Esophagus squamous epithelium (tissue), 5 donors: ENCODE data around the gene ALOXE3. TPM values are rescaled to one million over a fixed set of nuclear protein-coding genes. Genes with fewer than 3 reads are reported as not detected.

Experiments used
- DNase-seq: peaks from one replicate; lab custom pipeline; 2025; lab: John Stamatoyannopoulos, UW
- H3K27ac ChIP-seq, 4 donors: fragments of 200-600 bp; sonication (generic); one replicate each; pipeline ENCODE4 v1.5.1; 2016 to 2019; ENCODE audit warnings: mild to moderate bottlenecking in 1 of 4
- H3K27me3 ChIP-seq, 4 donors: fragments of 200-600 bp; sonication (generic); 1 replicate in 3 of 4; 2 replicates in 1 of 4; pipeline versions ENCODE4 v1.5.1 to v1.6.0; 2017 to 2021; ENCODE audit warnings: antibody characterized with exemption in 1 of 4
- H3K36me3 ChIP-seq, 3 donors: fragments of 200-600 bp; sonication (generic); one replicate each; pipeline ENCODE4 v1.5.1; 2016 to 2019
- H3K4me1 ChIP-seq, 3 donors: fragments of 200-600 bp; sonication (generic); one replicate each; pipeline ENCODE4 v1.5.1; 2017 to 2019
- H3K4me3 ChIP-seq, 4 donors: fragments of 200-600 bp; sonication (generic); 1 replicate in 3 of 4; 2 replicates in 1 of 4; pipeline ENCODE4 v1.5.1; 2016 to 2019; ENCODE audit warnings: mild to moderate bottlenecking in 2 of 4, moderate library complexity in 1 of 4
- H3K9me3 ChIP-seq, 3 donors: fragments of 200-600 bp; sonication (generic); one replicate each; pipeline ENCODE4 v1.5.1; 2016 to 2019
- POLR2A ChIP-seq, 4 donors: fragments of 450-650 bp; IDR thresholded peaks; one replicate each; pipeline ENCODE4 v1.6.1; 2017; ENCODE audit warnings: antibody characterized with exemption in 4 of 4, mild to moderate bottlenecking in 4 of 4, moderate library complexity in 3 of 4
- WGBS, 2 donors: methylation state at CpG; one replicate each; pipeline ENCODE4 v1.1.5; 2018; 5-methylcytosine and 5-hydroxymethylcytosine counted together
- intact Hi-C: fragments of 100-400 bp; cut with DNase I; formaldehyde crosslinking; loops from one replicate; pipeline ENCODE4 v1.15.0; 2022
- total RNA-seq, 4 donors: library from RNA; depleted of rRNA; stranded (reverse); fragments of >200 nt; gene quantifications; one replicate each; pipeline ENCODE4 v1.1.0, GENCODE V29; 2016
- TF ChIP-seq, protein P1 (sequence below), 6 experiments: fragments of 450-650 bp in 4 of 6; fragments of 200-600 bp in 2 of 6; sonication (generic) in 2 of 6; IDR thresholded peaks; one replicate each; pipeline ENCODE4 v1.5.1; 2016 to 2019; ENCODE audit warnings: antibody characterized with exemption in 6 of 6, mild to moderate bottlenecking in 4 of 6, moderate library complexity in 4 of 6
- donor health status: DM: yes; HTN: yes; CAD: no.

Gene ALOXE3
- total RNA-seq, 4 donors from 2014 or later = 0.30 to 8.8 (median 2.2) TPM; not detected in 1

DNA sequence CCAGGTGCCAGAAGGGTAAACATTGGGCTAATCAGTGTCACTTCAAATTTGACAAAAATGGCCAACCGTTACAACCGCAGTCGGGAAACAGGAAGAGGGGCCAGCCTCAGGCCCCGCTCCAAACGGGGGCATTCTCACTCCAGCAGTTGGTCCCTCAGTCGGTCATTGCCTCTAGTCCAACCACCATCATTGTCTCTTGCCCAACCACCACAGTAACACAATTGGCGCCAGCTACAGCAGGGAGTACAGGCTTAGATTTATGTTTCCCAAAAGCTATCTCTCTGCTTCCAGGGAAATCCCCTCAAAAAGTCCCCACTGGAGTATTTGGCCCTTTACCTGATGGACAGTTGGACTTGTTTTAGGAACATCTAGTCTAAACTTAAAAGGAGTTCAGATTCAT, 59.2 kb downstream of the ALOXE3 start:
- WGBS, 2 donors = 0% methylated on average over 7 of the region's 7 CpGs
- Histone ChIP-seq H3K27me3 (peaks cover 0 to 88% (median 16%) of the 10 kb centered on the region in 4 donors), H3K4me1 (peaks cover 4 to 49% (median 15%) of the 10 kb centered on the region in 3 donors), H3K9me3 (no peaks in the 10 kb centered on the region), H3K27ac (no peak overlapping the region), H3K36me3 (no peaks in the 10 kb centered on the region), H3K4me3 (no peak overlapping the region)
- no peak for TF ChIP-seq POLR2A (IDR thresholded peaks at IDR 0.05)
- intact Hi-C loops = no loop called here
- no peak for DNase-seq

DNA sequence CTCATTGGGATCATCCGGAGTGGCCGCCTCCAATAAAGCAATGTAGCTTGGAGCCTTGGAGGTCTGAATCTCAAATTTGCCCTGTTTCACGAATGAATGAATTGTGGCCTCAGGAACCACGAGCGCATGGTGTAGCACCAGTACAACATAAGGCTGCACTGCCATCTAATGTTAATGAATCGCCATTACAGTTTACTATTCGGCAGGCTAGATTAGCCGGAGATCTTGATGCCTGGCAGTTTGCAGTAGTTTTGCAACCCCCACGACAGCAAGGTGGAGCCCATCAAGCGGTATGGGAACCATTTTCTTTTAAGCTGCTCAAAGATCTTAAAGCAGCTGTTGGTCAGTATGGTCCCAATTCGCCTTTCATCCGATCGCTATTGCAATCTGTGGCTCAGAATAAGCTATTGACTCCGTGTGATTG, 60.6 kb downstream of the ALOXE3 start:
- TF ChIP-seq, protein P1, sequence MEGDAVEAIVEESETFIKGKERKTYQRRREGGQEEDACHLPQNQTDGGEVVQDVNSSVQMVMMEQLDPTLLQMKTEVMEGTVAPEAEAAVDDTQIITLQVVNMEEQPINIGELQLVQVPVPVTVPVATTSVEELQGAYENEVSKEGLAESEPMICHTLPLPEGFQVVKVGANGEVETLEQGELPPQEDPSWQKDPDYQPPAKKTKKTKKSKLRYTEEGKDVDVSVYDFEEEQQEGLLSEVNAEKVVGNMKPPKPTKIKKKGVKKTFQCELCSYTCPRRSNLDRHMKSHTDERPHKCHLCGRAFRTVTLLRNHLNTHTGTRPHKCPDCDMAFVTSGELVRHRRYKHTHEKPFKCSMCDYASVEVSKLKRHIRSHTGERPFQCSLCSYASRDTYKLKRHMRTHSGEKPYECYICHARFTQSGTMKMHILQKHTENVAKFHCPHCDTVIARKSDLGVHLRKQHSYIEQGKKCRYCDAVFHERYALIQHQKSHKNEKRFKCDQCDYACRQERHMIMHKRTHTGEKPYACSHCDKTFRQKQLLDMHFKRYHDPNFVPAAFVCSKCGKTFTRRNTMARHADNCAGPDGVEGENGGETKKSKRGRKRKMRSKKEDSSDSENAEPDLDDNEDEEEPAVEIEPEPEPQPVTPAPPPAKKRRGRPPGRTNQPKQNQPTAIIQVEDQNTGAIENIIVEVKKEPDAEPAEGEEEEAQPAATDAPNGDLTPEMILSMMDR (IDR thresholded peaks at IDR 0.05) = peak; percentile 70 to 87 (median 80)
- no peak for TF ChIP-seq POLR2A (IDR thresholded peaks at IDR 0.05)
- no peak for DNase-seq
- H3K9me3 ChIP-seq = no peaks in the 10 kb centered on the region
- no peak overlapping the region for H3K4me3 ChIP-seq
- peaks cover 0 to 74% (median 15%) of the 10 kb centered on the region in 4 donors for H3K27me3 ChIP-seq
- intact Hi-C loops = no loop called here
- H3K36me3 ChIP-seq = no peaks in the 10 kb centered on the region
- no peak overlapping the region for H3K27ac ChIP-seq
- peaks cover 1 to 38% (median 12%) of the 10 kb centered on the region in 3 donors for H3K4me1 ChIP-seq
- 5 to 7% methylated on average over 10 to 14 of the region's 14 CpGs for WGBS, 2 donors

DNA sequence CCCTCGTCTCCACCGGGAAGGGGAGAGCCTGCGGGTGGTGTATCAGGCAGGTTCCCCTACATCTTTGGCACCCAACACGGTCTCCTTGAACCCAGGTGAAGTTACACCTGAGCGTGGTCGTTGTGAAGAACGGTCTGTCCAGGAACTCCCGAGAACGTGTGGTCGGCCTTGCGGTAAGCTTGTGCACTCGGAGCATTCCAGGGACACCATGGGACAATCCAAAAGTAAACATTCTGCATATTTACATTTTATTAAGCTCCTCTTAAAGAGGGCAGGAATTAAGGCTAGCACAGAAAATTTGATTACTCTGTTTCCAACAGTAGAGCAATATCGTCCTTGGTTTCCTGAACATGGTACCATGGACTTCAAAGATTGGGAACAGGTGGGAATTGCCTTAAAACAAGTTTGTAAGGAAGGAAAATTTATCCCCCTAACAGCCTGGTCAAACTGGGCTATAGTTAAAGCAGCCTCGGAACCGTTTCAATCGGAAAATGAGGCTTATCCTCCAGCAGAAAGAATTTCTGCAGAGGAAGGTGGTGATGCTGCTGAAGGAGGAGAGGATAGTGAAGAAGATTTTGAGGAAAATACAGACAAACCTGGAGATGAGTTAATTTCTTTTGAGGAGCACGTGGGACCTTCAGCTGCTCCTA, 61.2 kb downstream of the ALOXE3 start:
- DNase-seq = no peak
- Histone ChIP-seq H3K27me3 (peaks cover 0 to 68% (median 13%) of the 10 kb centered on the region in 4 donors), H3K4me1 (peaks cover 0 to 32% (median 8%) of the 10 kb centered on the region in 3 donors), H3K9me3 (no peaks in the 10 kb centered on the region), H3K36me3 (no peaks in the 10 kb centered on the region), H3K4me3 (no peak overlapping the region), H3K27ac (peak overlapping the region in 1 of 4 donors; percentile 14)
- TF ChIP-seq, protein P1 (IDR thresholded peaks at IDR 0.05) = no peak
- no peak for TF ChIP-seq POLR2A (IDR thresholded peaks at IDR 0.05)
- 54 to 68% methylated on average over 12 to 17 of the region's 17 CpGs for WGBS, 2 donors
- intact Hi-C loops = no loop called here

DNA sequence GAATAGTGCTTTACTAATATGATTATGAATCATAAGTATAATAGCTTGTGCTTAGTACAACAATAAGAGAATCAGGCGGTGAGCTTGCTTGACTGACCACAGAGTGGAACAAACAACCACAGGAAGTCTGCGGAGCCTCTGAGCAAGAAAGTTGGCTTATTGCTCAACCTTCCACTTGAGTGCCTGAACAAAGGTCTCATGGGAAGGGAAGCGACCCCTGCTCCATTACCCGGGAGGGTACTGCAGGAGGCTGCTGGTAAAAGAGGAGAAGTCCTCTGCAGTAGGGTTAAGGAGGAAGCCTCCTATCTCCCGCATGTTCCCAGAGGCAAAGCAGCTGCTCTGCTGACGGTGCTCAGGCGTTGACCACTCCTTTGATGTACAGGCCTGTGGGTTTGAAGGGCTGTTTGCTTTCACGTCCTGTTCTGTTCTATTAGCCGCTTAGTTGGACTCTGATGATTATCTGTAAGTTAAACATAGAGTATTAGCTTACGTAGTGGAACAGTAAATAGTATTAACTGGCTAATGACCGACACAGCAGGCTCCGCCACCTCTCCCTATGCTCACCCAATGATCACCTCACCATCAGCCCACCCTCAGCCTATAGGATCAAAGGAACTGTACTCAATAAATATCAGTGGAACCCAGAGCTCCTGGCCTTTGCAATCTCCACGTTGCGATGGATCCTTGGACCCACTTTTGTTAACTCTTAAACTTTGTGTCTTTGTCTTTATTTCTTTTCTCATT, 61.9 kb downstream of the ALOXE3 start:
- WGBS, 2 donors = 51 to 65% methylated on average over 10 to 14 of the region's 14 CpGs
- no peaks in the 10 kb centered on the region for H3K9me3 ChIP-seq
- no peak overlapping the region for H3K4me3 ChIP-seq
- DNase-seq = no peak
- H3K4me1 ChIP-seq = peaks cover 0 to 29% (median 8%) of the 10 kb centered on the region in 3 donors
- no peak for TF ChIP-seq POLR2A (IDR thresholded peaks at IDR 0.05)
- TF ChIP-seq, protein P1 (IDR thresholded peaks at IDR 0.05) = no peak
- intact Hi-C loops = no loop called here
- H3K27ac ChIP-seq = peak overlapping the region in 2 of 4 donors; percentile 39 to 46
- H3K36me3 ChIP-seq = no peaks in the 10 kb centered on the region
- peaks cover 0 to 61% (median 7%) of the 10 kb centered on the region in 4 donors for H3K27me3 ChIP-seq

DNA sequence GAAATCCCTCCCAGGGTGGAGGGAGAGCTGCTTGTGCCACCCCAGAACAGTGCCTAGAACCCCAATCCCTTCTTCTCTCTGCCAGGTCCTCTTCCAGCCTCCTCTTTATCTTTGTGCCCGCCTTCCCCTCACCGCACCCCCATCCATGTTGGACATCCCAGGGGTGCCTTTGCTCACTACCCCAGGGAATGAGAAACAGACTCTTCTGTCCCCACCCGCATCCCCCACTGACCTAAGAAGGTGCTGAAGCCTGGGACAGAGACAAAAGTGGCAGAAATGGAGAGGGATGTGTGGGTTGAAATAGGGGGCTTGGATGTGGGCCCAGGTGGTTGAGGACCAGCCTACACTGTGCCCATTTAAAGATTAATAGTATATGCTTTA, 62.5 kb downstream of the ALOXE3 start:
- no peaks in the 10 kb centered on the region for H3K36me3 ChIP-seq
- DNase-seq = no peak
- peak overlapping the region in 2 of 4 donors; percentile 39 to 46 for H3K27ac ChIP-seq
- intact Hi-C loops = no loop called here
- WGBS, 2 donors = 63 to 95% methylated on average over 3 of the region's 3 CpGs
- no peak overlapping the region for H3K4me3 ChIP-seq
- no peaks in the 10 kb centered on the region for H3K9me3 ChIP-seq
- peaks cover 0 to 29% (median 8%) of the 10 kb centered on the region in 3 donors for H3K4me1 ChIP-seq
- H3K27me3 ChIP-seq = peaks cover 0 to 55% (median 6%) of the 10 kb centered on the region in 4 donors
- TF ChIP-seq POLR2A (IDR thresholded peaks at IDR 0.05) = no peak
- TF ChIP-seq, protein P1 (IDR thresholded peaks at IDR 0.05) = no peak
